ENCODE measurements around the gene KIF18A. TPM values are rescaled to one million over a fixed set of nuclear protein-coding genes. Genes with fewer than 3 reads are reported as not detected.

KIF18A gene
- total RNA-seq, 1 donor from 2014 or later = 2.6 TPM

GRCh38 chr11:28100665-28101064 is 7.3 kb downstream of the KIF18A start:
- no peak overlapping the region for H3K4me3 Mint-ChIP-seq (ENCODE audit: unreplicated experiment)
- no peaks in the 10 kb centered on the region for H3K36me3 Mint-ChIP-seq (ENCODE audit: unreplicated experiment)
- TF ChIP-seq CTCF (IDR thresholded peaks at IDR 0.05; ENCODE audit: partially characterized antibody, unreplicated experiment) = no peak
- DNase-seq = no peak
- no peaks in the 10 kb centered on the region for H3K9me3 Mint-ChIP-seq (ENCODE audit: unreplicated experiment)
- H3K27ac Mint-ChIP-seq (ENCODE audit: unreplicated experiment) = no peak overlapping the region
- no peaks in the 10 kb centered on the region for H3K4me1 Mint-ChIP-seq (ENCODE audit: low read depth, unreplicated experiment)
- H3K27me3 Mint-ChIP-seq (ENCODE audit: unreplicated experiment) = no peaks in the 10 kb centered on the region

GRCh38 chr11:28099715-28100114 is 8.2 kb downstream of the KIF18A start:
- Mint-ChIP-seq H3K36me3 (ENCODE audit: unreplicated experiment) (no peaks in the 10 kb centered on the region), H3K27ac (ENCODE audit: unreplicated experiment) (no peak overlapping the region)
- TF ChIP-seq CTCF (IDR thresholded peaks at IDR 0.05; ENCODE audit: partially characterized antibody, unreplicated experiment) = no peak

GRCh38 chr11:28098257-28098656 is 9.7 kb downstream of the KIF18A start:
- TF ChIP-seq CTCF (IDR thresholded peaks at IDR 0.05; ENCODE audit: partially characterized antibody, unreplicated experiment) = no peak
- H3K4me1 Mint-ChIP-seq (ENCODE audit: low read depth, unreplicated experiment) = no peaks in the 10 kb centered on the region
- H3K36me3 Mint-ChIP-seq (ENCODE audit: unreplicated experiment) = no peaks in the 10 kb centered on the region
- H3K9me3 Mint-ChIP-seq (ENCODE audit: unreplicated experiment) = no peaks in the 10 kb centered on the region
- no peaks in the 10 kb centered on the region for H3K27me3 Mint-ChIP-seq (ENCODE audit: unreplicated experiment)
- no peak for DNase-seq
- no peak overlapping the region for H3K4me3 Mint-ChIP-seq (ENCODE audit: unreplicated experiment)
- H3K27ac Mint-ChIP-seq (ENCODE audit: unreplicated experiment) = no peak overlapping the region

More at GRCh38 chr11:28099715-28100114, 8.2 kb downstream of the KIF18A start:
- no peak for DNase-seq
- no peak overlapping the region for H3K4me3 Mint-ChIP-seq (ENCODE audit: unreplicated experiment)
- no peaks in the 10 kb centered on the region for H3K9me3 Mint-ChIP-seq (ENCODE audit: unreplicated experiment)
- no peaks in the 10 kb centered on the region for H3K27me3 Mint-ChIP-seq (ENCODE audit: unreplicated experiment)
- no peaks in the 10 kb centered on the region for H3K4me1 Mint-ChIP-seq (ENCODE audit: low read depth, unreplicated experiment)

GRCh38 chr11:28092786-28093185 is 15.2 kb downstream of the KIF18A start:
- no peaks in the 10 kb centered on the region for H3K4me1 Mint-ChIP-seq (ENCODE audit: low read depth, unreplicated experiment)
- H3K9me3 Mint-ChIP-seq (ENCODE audit: unreplicated experiment) = no peaks in the 10 kb centered on the region
- H3K4me3 Mint-ChIP-seq (ENCODE audit: unreplicated experiment) = no peak overlapping the region
- H3K27ac Mint-ChIP-seq (ENCODE audit: unreplicated experiment) = no peak overlapping the region
- no peaks in the 10 kb centered on the region for H3K36me3 Mint-ChIP-seq (ENCODE audit: unreplicated experiment)
- DNase-seq = no peak
- no peaks in the 10 kb centered on the region for H3K27me3 Mint-ChIP-seq (ENCODE audit: unreplicated experiment)
- TF ChIP-seq CTCF (IDR thresholded peaks at IDR 0.05; ENCODE audit: partially characterized antibody, unreplicated experiment) = no peak

- no peak for DNase-seq
- no peaks in the 10 kb centered on the region for H3K27me3 Mint-ChIP-seq (ENCODE audit: unreplicated experiment)
- H3K4me1 Mint-ChIP-seq (ENCODE audit: low read depth, unreplicated experiment) = no peaks in the 10 kb centered on the region
- H3K27ac Mint-ChIP-seq (ENCODE audit: unreplicated experiment) = no peak overlapping the region
- no peaks in the 10 kb centered on the region for H3K36me3 Mint-ChIP-seq (ENCODE audit: unreplicated experiment)
- no peak for TF ChIP-seq CTCF (IDR thresholded peaks at IDR 0.05; ENCODE audit: partially characterized antibody, unreplicated experiment)
- no peak overlapping the region for H3K4me3 Mint-ChIP-seq (ENCODE audit: unreplicated experiment)
- no peaks in the 10 kb centered on the region for H3K9me3 Mint-ChIP-seq (ENCODE audit: unreplicated experiment)
Measured at GRCh38 chr11:28090052-28090749, 17.8 kb downstream of the KIF18A start.

All from glutamatergic neuron (in vitro differentiated cells).